Osteoblast (primary cell): Measurements from ENCODE around the gene PGPEP1. TPM values are rescaled to one million over a fixed set of nuclear protein-coding genes. Genes with fewer than 3 reads are reported as not detected.

Experiments used
- DNase-seq: peaks from one replicate; pipeline ENCODE4 v3.0.0; 2011; ENCODE audit warnings: low spot score, mixed read lengths; ENCODE audit not compliant: insufficient read length; ENCODE audit errors: missing footprints
- H2AFZ ChIP-seq: 2 replicates; pipeline ENCODE4 v1.6.0; 2011; ENCODE audit warnings: mild to moderate bottlenecking, low read length
- H3K27ac ChIP-seq: 2 replicates; pipeline ENCODE4 v1.5.1; 2011; ENCODE audit warnings: mild to moderate bottlenecking, low read depth, low read length, moderate library complexity
- H3K27me3 ChIP-seq: 2 replicates; pipeline ENCODE4 v1.6.0; 2012; ENCODE audit warnings: mild to moderate bottlenecking, control low read depth, inconsistent platforms, low read length, moderate library complexity; ENCODE audit not compliant: insufficient read depth
- H3K36me3 ChIP-seq: 2 replicates; pipeline ENCODE4 v1.5.1; 2011; ENCODE audit warnings: mild to moderate bottlenecking, low read length, control low read depth, moderate library complexity; ENCODE audit not compliant: insufficient read depth
- H3K4me1 ChIP-seq: 2 replicates; pipeline ENCODE4 v1.5.1; 2011; ENCODE audit warnings: mild to moderate bottlenecking, low read length, control low read depth, moderate library complexity; ENCODE audit not compliant: insufficient read depth
- H3K4me2 ChIP-seq: 2 replicates; pipeline ENCODE4 v1.6.0; 2011; ENCODE audit warnings: mild to moderate bottlenecking, low read length; ENCODE audit not compliant: insufficient read depth
- H3K4me3 ChIP-seq: fragments of 200-600 bp; sonication (generic); 3 replicates; pipeline ENCODE4 v1.5.1; 2012; ENCODE audit warnings: mild to moderate bottlenecking, low read length, inconsistent platforms; ENCODE audit not compliant: insufficient read depth
- H3K79me2 ChIP-seq: 2 replicates; pipeline ENCODE4 v1.6.0; 2012; ENCODE audit warnings: mild to moderate bottlenecking, low read length, control low read depth, inconsistent platforms; ENCODE audit not compliant: insufficient read depth
- H3K9me3 ChIP-seq: 2 replicates; pipeline ENCODE4 v1.5.1; 2011; ENCODE audit warnings: low read depth, low read length, control low read depth
- H4K20me1 ChIP-seq: 2 replicates; pipeline ENCODE4 v1.6.0; 2012; ENCODE audit warnings: mild to moderate bottlenecking, low read length, control low read depth; ENCODE audit not compliant: insufficient read depth
- total RNA-seq: library from RNA; depleted of rRNA; stranded (reverse); fragments of >200 nt; gene quantifications from 2 replicates; pipeline ENCODE4 v1.2.3, GENCODE V29; 2012
- TF ChIP-seq, protein P1 (sequence below): IDR thresholded peaks from 2 replicates; pipeline ENCODE4 v1.5.1; 2011; ENCODE audit warnings: mild to moderate bottlenecking, low read depth, low read length, moderate library complexity; ENCODE audit errors: extremely low read depth

PGPEP1 gene
- total RNA-seq, 1 donor, result 31.1 TPM

DNA sequence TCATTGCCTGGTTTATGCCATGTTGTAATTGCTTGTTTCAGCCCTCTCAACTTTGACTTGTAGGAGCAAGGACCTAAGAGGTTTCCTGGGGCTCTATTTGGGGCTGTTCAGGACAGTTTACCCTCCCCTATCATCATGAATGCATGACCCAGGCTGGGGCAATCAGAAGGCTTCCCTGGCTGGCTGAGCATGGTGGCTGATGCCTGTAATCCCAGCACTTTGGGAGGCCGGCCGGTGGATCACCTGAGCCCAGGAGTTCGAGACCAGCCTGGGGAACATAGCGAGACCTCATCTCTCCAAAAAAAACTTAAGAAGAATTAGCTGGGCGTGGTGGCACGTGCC lies 11.4 kb upstream of the PGPEP1 start:
- TF ChIP-seq, protein P1, sequence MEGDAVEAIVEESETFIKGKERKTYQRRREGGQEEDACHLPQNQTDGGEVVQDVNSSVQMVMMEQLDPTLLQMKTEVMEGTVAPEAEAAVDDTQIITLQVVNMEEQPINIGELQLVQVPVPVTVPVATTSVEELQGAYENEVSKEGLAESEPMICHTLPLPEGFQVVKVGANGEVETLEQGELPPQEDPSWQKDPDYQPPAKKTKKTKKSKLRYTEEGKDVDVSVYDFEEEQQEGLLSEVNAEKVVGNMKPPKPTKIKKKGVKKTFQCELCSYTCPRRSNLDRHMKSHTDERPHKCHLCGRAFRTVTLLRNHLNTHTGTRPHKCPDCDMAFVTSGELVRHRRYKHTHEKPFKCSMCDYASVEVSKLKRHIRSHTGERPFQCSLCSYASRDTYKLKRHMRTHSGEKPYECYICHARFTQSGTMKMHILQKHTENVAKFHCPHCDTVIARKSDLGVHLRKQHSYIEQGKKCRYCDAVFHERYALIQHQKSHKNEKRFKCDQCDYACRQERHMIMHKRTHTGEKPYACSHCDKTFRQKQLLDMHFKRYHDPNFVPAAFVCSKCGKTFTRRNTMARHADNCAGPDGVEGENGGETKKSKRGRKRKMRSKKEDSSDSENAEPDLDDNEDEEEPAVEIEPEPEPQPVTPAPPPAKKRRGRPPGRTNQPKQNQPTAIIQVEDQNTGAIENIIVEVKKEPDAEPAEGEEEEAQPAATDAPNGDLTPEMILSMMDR, result no peak
- Histone ChIP-seq H4K20me1 (no peaks in the 10 kb centered on the region), H3K4me3 (peak overlapping the region; percentile 62), H3K4me1 (peaks cover 10% of the 10 kb centered on the region), H3K27me3 (no peaks in the 10 kb centered on the region), H3K36me3 (no peaks in the 10 kb centered on the region), H2AFZ (peak overlapping the region; percentile 95), H3K79me2 (no peaks in the 10 kb centered on the region), H3K27ac (peak overlapping the region; percentile 59), H3K9me3 (no peaks in the 10 kb centered on the region), H3K4me2 (peak overlapping the region; percentile 88)
- no peak for DNase-seq

DNA sequence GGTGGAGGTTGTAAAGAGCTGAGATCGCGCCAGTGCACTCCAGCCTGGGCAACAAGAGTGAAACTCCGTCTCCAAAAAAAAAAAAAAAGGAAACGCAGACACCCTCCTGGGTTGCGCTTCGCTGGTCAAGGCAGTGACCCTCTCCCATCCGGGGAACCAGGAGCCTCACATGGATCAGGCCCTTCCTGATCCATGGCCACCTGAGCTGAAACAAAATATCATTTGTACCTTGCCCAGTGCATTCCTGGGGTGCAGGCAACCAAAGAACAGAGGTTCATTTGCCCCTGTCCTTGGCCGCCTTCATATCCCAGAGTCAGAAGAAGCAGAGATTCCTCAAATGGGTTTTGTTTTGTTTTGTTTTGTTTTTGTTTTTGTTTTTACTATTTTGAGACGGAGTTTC lies 9.5 kb upstream of the PGPEP1 start:
- Histone ChIP-seq H3K4me1 (peaks cover 10% of the 10 kb centered on the region), H3K27ac (no peak overlapping the region), H2AFZ (no peak overlapping the region), H3K9me3 (no peaks in the 10 kb centered on the region), H3K4me2 (no peak overlapping the region), H3K4me3 (no peak overlapping the region), H3K79me2 (no peaks in the 10 kb centered on the region), H4K20me1 (no peaks in the 10 kb centered on the region), H3K27me3 (no peaks in the 10 kb centered on the region), H3K36me3 (no peaks in the 10 kb centered on the region)
- no peak for DNase-seq
- TF ChIP-seq, protein P1, result no peak

GRCh38 chr19:18332917-18333530 lies 7.4 kb upstream of the PGPEP1 start:
- Histone ChIP-seq H3K9me3 (no peaks in the 10 kb centered on the region), H3K27ac (no peak overlapping the region), H3K4me1 (peaks cover 10% of the 10 kb centered on the region), H3K4me2 (no peak overlapping the region), H4K20me1 (no peaks in the 10 kb centered on the region), H3K27me3 (peaks cover 2% of the 10 kb centered on the region), H3K4me3 (no peak overlapping the region), H3K79me2 (no peaks in the 10 kb centered on the region), H3K36me3 (no peaks in the 10 kb centered on the region), H2AFZ (no peak overlapping the region)
- peak; percentile 22 for DNase-seq
- TF ChIP-seq, protein P1, result no peak

DNA sequence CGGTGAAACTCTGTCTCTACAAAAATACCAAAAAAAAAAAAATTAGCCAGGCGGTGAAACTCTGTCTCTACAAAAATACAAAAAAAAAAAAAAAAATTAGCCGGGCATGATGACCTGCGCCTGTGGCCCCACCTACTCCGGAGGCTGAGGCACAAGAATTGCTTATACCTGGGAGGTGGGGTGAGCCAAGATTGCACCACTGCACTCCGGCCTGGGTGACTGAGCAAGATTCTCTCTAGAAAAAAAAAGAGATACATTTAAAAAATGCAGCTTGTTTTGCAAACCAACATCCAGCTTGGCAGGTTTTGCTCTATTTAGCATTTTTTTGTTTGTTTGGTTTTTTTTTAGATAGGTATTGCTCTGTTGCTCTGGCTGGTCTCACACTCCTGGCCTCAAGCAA lies 6.7 kb upstream of the PGPEP1 start:
- no peaks in the 10 kb centered on the region for H4K20me1 ChIP-seq
- peaks cover 8% of the 10 kb centered on the region for H3K4me1 ChIP-seq
- H3K79me2 ChIP-seq, result no peaks in the 10 kb centered on the region
- no peak overlapping the region for H3K4me3 ChIP-seq
- no peaks in the 10 kb centered on the region for H3K9me3 ChIP-seq
- peaks cover 2% of the 10 kb centered on the region for H3K27me3 ChIP-seq
- H3K36me3 ChIP-seq, result no peaks in the 10 kb centered on the region
- TF ChIP-seq, protein P1, result no peak
- no peak overlapping the region for H3K27ac ChIP-seq
- no peak for DNase-seq
- H3K4me2 ChIP-seq, result no peak overlapping the region
- no peak overlapping the region for H2AFZ ChIP-seq
